IMR-90 (cell line): ENCODE results near the gene LGALSL.

Experiments
- BHLHE40 ChIP-seq: fragments of 150-350 bp; IDR thresholded peaks from 2 replicates; pipeline ENCODE4 v1.6.1; 2016; ENCODE audit warnings: mild to moderate bottlenecking, low read depth, low read length
- CEBPB ChIP-seq: IDR thresholded peaks from 2 replicates; pipeline ENCODE4 v1.6.1; 2012; ENCODE audit warnings: low read depth, low read length, improper control_type of control experiment
- CHD1 ChIP-seq: IDR thresholded peaks from 2 replicates; pipeline ENCODE4 v1.6.1; 2012; ENCODE audit warnings: low read depth, low read length, improper control_type of control experiment
- CTCF ChIP-seq: conservative IDR thresholded peaks from 2 replicates; pipeline ENCODE4 v1.5.1; 2012; ENCODE audit warnings: mild to moderate bottlenecking, low read depth, low read length, improper control_type of control experiment
- ELK1 ChIP-seq: fragments of 150-350 bp; IDR thresholded peaks from 2 replicates; pipeline ENCODE4 v1.6.1; 2016; ENCODE audit warnings: low read depth, mild to moderate bottlenecking, low read length, moderate library complexity, borderline replicate concordance
- FOS ChIP-seq: fragments of 150-350 bp; IDR thresholded peaks from 2 replicates; pipeline ENCODE4 v1.6.1; 2016; ENCODE audit warnings: low read depth, low read length
- MAFK ChIP-seq: IDR thresholded peaks from 2 replicates; pipeline ENCODE4 v1.6.1; 2012; ENCODE audit warnings: low read depth, low read length, improper control_type of control experiment
- MAZ ChIP-seq: IDR thresholded peaks from 2 replicates; pipeline ENCODE4 v1.6.1; 2012; ENCODE audit warnings: low read depth, mild to moderate bottlenecking, low read length, improper control_type of control experiment, moderate library complexity, borderline replicate concordance
- MXI1 ChIP-seq: IDR thresholded peaks from 2 replicates; pipeline ENCODE4 v1.6.1; 2012; ENCODE audit warnings: low read depth, mild to moderate bottlenecking, low read length, moderate library complexity, borderline replicate concordance
- POLR2A ChIP-seq: IDR thresholded peaks from 2 replicates; pipeline ENCODE4 v1.6.1; 2012; ENCODE audit warnings: mild to moderate bottlenecking, low read depth, low read length
- RAD21 ChIP-seq: IDR thresholded peaks from 2 replicates; pipeline ENCODE4 v1.6.1; 2012; ENCODE audit warnings: low read length, improper control_type of control experiment
- RFX5 ChIP-seq: IDR thresholded peaks from 2 replicates; pipeline ENCODE4 v1.8.0; 2012; ENCODE audit warnings: low read depth, mild to moderate bottlenecking, low read length, moderate library complexity
- USF2 ChIP-seq: fragments of 150-350 bp; IDR thresholded peaks from 2 replicates; pipeline ENCODE4 v1.6.1; 2017; ENCODE audit warnings: mild to moderate bottlenecking, antibody characterized with exemption, low read length, low read depth

DNA sequence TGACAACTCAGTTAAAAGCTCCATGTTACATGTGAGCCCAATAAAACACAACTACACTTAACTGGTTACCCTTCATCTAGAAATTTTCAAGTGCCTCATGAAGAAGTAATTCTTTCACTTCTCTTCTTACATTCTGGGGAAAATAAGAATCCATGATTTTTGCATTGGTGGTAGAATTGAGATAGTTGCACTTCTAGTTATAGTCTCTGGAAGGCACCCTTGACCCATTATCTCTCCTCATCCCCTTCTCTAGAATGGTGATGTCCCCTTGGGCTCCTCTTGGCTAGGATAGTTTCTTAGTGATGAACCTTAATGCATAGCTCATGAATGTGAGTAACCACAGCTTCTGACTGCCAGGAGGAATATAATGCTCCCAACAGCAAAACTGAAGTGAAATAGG lies 3.6 kb downstream of the LGALSL start:
- TF ChIP-seq POLR2A, result no peak
- no peak for TF ChIP-seq CTCF
- no peak for TF ChIP-seq CEBPB
- no peak for TF ChIP-seq RFX5
- no peak for TF ChIP-seq MAZ
- no peak for TF ChIP-seq ELK1
- TF ChIP-seq MXI1, result no peak
- no peak for TF ChIP-seq RAD21
- TF ChIP-seq BHLHE40, result no peak
- no peak for TF ChIP-seq FOS
- TF ChIP-seq MAFK, result no peak
- TF ChIP-seq CHD1, result no peak
- TF ChIP-seq USF2, result no peak
